Measurements from ENCODE around the gene KDM5D. TPM values are rescaled to one million over a fixed set of nuclear protein-coding genes. Genes with fewer than 3 reads are reported as not detected.

Gene KDM5D
- total and polyA plus RNA-seq, 2 of the 8 experiments (the other 6 are each of a cell fraction or from before 2014, with no cell fraction given), result 21.9 to 24.4 TPM

- TF ChIP-seq CHD7 (IDR thresholded peaks at IDR 0.05; ENCODE audit: insufficient replicate concordance, low read length), result no peak
- no peak for TF ChIP-seq EZH2 (IDR thresholded peaks at IDR 0.05; ENCODE audit: low read depth, low read length, severe bottlenecking)
- no peak for TF ChIP-seq BCL11A (IDR thresholded peaks at IDR 0.05; ENCODE audit: low read depth in 2 of 2, low read length in 2 of 2)
- no peak for TF ChIP-seq TBP (IDR thresholded peaks at IDR 0.05; ENCODE audit: low read depth, low read length)
- TF ChIP-seq CTCF (IDR thresholded peaks at IDR 0.05; ENCODE audit: control extremely low read depth in 1 of 3, insufficient read depth in 1 of 3, low read depth in 1 of 3, low read length in 3 of 3), result no peak
- no peak for TF ChIP-seq SUZ12 (IDR thresholded peaks at IDR 0.05; ENCODE audit: low read length)
- no peak for TF ChIP-seq GABPA (IDR thresholded peaks at IDR 0.05; ENCODE audit: borderline replicate concordance, insufficient read depth, low read length)
- no peak for TF ChIP-seq JUND (IDR thresholded peaks at IDR 0.05; ENCODE audit: low read length)
- TF ChIP-seq CHD2 (IDR thresholded peaks at IDR 0.05; ENCODE audit: low read length), result no peak
These were observed 23.8 kb upstream of the KDM5D start (continued) for GRCh38 chrY:19768375-19768774.
